Ascending aorta (tissue), 2 donors: ENCODE measurements around the gene PNKD. TPM values are rescaled to one million over a fixed set of nuclear protein-coding genes. Genes with fewer than 3 reads are reported as not detected.

Experiments used
- DNase-seq, 2 donors: peaks; one replicate each; pipeline ENCODE4 v3.0.0-alpha.2; 2019; ENCODE audit warnings: low spot score in 2 of 2
- H3K27ac ChIP-seq, 2 donors: fragments of 200-600 bp; sonication (generic); one replicate each; pipeline ENCODE4 v1.5.1; 2016 to 2017; ENCODE audit warnings: mild to moderate bottlenecking in 1 of 2
- H3K27me3 ChIP-seq: fragments of 200-600 bp; sonication (generic); one replicate; pipeline ENCODE4 v1.5.1; 2017
- H3K36me3 ChIP-seq, 2 donors: fragments of 200-600 bp; sonication (generic); one replicate each; pipeline ENCODE4 v1.5.1; 2016
- H3K4me1 ChIP-seq, 2 donors: fragments of 200-600 bp; sonication (generic); one replicate each; pipeline ENCODE4 v1.5.1; 2016 to 2017; ENCODE audit warnings: mild to moderate bottlenecking in 1 of 2
- H3K4me3 ChIP-seq, 2 donors: fragments of 200-600 bp; sonication (generic); one replicate each; pipeline ENCODE4 v1.5.1; 2016 to 2017; ENCODE audit warnings: mild to moderate bottlenecking in 1 of 2
- H3K9me3 ChIP-seq, 2 donors: fragments of 200-600 bp; sonication (generic); one replicate each; pipeline ENCODE4 v1.5.1; 2016
- intact Hi-C: fragments of 100-400 bp; cut with DNase I; formaldehyde crosslinking; loops from one replicate; pipeline ENCODE4 v1.15.1; 2023
- total RNA-seq: library from RNA; depleted of rRNA; stranded (reverse); fragments of >200 nt; gene quantifications from one replicate; pipeline ENCODE4 v1.1.0, GENCODE V29; 2016
- TF ChIP-seq, protein P1 (sequence below), 3 experiments: fragments of 200-600 bp in 2 of 3; fragments of 450-650 bp in 1 of 3; sonication (generic) in 2 of 3; IDR thresholded peaks; one replicate each; pipeline ENCODE4 v1.5.1; 2016 to 2019; ENCODE audit warnings: antibody characterized with exemption in 3 of 3, mild to moderate bottlenecking in 1 of 3, moderate library complexity in 1 of 3

The PNKD gene
- total RNA-seq, 1 donor from 2014 or later: 45.8 TPM

DNA sequence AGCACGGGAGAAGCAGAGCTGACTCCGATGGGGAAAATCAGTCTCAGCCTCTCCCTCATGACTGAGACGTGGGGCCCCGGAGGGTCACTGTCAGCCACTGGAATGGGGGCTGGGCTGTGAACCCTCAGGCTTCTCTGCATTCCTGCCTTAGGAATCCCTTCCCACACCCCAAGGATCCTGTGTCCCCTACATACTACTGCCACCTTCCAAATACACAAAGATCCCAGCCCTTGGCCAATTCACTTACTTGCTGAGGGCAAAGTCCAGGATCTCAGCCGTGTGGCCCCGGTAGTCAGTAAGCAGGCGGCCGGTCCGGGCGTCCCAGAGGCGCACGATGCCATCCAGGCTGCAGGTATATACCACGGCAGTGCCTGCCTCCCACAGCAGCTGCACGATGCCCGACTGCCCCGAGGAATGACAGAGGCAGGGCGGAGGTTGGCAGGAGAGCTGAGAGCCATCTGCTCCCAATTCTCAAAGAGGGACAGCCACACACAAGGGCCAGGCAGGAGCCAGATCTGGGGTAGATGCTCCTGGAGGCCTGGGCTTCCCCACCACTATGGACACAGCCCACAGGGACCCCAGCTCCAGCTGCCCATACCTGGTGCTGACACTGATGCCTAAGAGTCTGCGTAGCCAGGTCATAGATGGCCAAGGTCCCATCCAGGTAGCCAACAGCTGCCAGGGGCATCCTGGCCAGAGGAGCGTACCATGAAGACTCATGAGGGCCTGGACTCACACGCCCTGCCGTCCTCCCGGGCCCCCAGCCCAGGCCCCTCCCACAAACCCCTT, 5.4 kb upstream of the PNKD start:
- peaks cover 6 to 32% of the 10 kb centered on the region in 2 donors for H3K4me1 ChIP-seq
- intact Hi-C loops: no loop called here

DNA sequence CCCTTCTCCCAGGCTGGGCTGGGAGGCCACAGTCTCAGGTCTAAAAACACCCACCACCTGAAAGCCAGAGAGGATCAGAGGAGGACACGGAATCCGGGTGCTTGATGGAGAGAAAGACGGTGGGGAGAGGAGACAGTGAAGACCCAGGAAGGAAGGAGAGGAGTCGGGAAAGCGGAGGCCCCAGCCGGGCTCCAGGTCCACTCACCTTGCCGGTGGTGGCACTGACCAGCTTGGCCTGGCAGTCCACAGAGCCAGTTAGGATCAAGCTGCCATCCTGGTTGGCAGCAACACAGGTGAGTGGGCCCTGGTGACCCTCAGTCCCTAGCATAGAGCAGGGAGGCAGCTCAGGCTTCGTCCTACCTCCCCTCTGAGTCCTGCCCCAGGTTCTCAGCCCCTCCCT, 4.7 kb upstream of the PNKD start:
- intact Hi-C loops: no loop called here
- Histone ChIP-seq H3K9me3 (no peaks in the 10 kb centered on the region), H3K36me3 (peaks cover 36 to 37% of the 10 kb centered on the region in 2 donors), H3K4me1 (peaks cover 6 to 26% of the 10 kb centered on the region in 2 donors), H3K4me3 (no peak overlapping the region), H3K27me3 (no peaks in the 10 kb centered on the region), H3K27ac (no peak overlapping the region)
- TF ChIP-seq, protein P1, sequence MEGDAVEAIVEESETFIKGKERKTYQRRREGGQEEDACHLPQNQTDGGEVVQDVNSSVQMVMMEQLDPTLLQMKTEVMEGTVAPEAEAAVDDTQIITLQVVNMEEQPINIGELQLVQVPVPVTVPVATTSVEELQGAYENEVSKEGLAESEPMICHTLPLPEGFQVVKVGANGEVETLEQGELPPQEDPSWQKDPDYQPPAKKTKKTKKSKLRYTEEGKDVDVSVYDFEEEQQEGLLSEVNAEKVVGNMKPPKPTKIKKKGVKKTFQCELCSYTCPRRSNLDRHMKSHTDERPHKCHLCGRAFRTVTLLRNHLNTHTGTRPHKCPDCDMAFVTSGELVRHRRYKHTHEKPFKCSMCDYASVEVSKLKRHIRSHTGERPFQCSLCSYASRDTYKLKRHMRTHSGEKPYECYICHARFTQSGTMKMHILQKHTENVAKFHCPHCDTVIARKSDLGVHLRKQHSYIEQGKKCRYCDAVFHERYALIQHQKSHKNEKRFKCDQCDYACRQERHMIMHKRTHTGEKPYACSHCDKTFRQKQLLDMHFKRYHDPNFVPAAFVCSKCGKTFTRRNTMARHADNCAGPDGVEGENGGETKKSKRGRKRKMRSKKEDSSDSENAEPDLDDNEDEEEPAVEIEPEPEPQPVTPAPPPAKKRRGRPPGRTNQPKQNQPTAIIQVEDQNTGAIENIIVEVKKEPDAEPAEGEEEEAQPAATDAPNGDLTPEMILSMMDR (IDR thresholded peaks at IDR 0.05): no peak
- no peak for DNase-seq

More for the DNA sequence above, 5.4 kb upstream of the PNKD start:
- Histone ChIP-seq H3K4me3 (no peak overlapping the region), H3K36me3 (peaks cover 36 to 37% of the 10 kb centered on the region in 2 donors), H3K9me3 (no peaks in the 10 kb centered on the region), H3K27me3 (no peaks in the 10 kb centered on the region), H3K27ac (no peak overlapping the region)
- TF ChIP-seq, protein P1 (IDR thresholded peaks at IDR 0.05): no peak
- DNase-seq: no peak

DNA sequence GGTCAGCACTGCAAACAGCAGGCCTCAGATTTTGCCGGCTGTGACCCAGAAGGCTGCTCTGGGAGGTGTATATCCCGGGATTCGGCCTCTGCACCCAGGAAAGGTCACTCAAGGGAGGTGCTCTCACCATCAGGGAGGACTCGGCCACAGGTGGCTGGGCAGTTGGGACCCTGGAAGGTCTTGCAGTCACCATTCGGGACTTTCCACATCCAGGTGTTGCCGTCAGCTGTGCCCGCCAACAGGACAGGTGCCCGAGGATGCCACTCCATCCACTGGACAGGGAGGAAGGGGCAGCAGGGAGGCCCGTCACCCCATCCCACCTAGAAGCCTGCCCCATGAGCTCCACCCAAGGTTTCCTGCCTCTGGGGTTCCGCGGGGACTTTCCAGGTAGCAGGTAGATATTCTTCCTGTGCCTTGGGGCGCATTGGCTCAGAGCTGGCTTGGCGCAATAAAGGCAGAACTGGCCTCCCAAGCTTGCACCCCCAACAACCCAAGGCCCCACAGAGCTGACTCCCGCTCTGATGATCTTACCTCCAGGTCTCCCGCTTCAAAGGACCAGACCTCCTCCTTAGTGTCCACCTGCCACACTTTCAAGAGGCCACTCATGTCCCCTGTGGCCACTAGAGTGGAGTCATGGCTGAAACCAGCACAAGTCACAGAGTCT, 3.9 kb upstream of the PNKD start:
- no peak for DNase-seq
- intact Hi-C loops: no loop called here
- H3K9me3 ChIP-seq: no peaks in the 10 kb centered on the region
- TF ChIP-seq, protein P1 (IDR thresholded peaks at IDR 0.05): no peak
- H3K27ac ChIP-seq: no peak overlapping the region
- H3K27me3 ChIP-seq: no peaks in the 10 kb centered on the region
- peaks cover 36 to 37% of the 10 kb centered on the region in 2 donors for H3K36me3 ChIP-seq
- H3K4me1 ChIP-seq: peaks cover 7 to 27% of the 10 kb centered on the region in 2 donors
- no peak overlapping the region for H3K4me3 ChIP-seq

DNA sequence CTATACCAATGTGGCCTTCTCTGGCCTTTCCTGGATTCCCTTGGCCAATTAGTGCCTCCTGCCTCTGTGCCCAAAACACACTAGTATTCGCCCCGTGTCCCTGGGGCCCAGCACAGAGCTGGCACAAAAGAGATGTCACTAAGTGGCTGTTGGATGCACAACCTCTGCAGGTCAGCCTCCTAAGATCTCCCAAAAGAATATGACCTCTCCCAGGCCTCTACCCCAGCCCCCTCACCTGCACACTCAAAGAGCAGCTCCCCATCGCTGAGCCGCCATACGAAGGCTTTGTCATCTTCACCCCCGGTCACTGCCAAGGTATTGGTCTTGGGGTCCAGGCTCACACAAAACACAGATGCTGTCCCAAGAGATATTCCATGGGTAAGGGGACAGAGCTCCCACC, 3.1 kb upstream of the PNKD start:
- DNase-seq: no peak
- Histone ChIP-seq H3K36me3 (peaks cover 36 to 37% of the 10 kb centered on the region in 2 donors), H3K27ac (no peak overlapping the region), H3K9me3 (no peaks in the 10 kb centered on the region), H3K4me1 (peaks cover 15 to 35% of the 10 kb centered on the region in 2 donors), H3K27me3 (no peaks in the 10 kb centered on the region), H3K4me3 (no peak overlapping the region)
- TF ChIP-seq, protein P1 (IDR thresholded peaks at IDR 0.05): no peak
- intact Hi-C loops: no loop called here

DNA sequence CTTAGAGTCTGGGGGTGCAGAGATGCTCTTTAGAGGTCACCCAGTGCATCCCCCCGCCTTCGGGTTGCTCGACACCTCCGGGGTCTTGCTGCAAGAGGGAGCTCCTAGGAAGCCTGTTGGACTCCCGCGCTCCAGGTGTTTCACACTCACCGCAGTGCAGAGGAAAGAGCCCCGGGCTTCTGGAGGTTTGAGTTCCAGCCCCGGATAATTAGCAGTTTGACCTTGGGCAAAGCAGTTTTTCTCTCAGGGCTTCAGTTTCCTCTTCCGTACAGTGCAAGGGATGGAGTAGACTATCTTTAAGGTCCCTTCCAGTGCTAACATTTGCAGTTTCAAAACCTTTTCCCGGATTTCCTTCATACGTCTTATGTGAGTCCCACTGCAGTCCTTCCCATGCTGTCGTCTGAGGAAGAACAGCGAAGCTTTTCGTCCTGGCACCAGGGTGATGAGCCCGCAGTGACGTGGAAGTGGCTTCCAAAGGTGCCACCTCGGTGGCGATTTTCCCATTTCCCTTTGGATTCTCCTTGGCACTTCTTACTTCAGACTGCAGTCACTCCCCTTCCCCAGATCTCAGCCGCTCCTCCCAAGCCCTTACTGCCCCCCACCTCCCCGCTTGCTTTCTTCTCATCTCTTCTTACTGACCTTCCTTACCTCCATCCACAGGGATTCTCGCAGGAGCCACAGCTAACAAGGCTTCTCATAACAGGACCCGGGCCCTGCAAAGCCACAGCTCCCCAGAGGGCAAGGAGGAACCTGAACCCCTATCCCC, 585 bp downstream of the PNKD start:
- Histone ChIP-seq H3K4me3 (peak overlapping the region; percentile 79 to 85), H3K36me3 (peaks cover 40 to 43% of the 10 kb centered on the region in 2 donors), H3K27ac (peak overlapping the region; percentile 58 to 80), H3K9me3 (no peaks in the 10 kb centered on the region), H3K27me3 (no peaks in the 10 kb centered on the region), H3K4me1 (peaks cover 12 to 35% of the 10 kb centered on the region in 2 donors)
- intact Hi-C loops: loop anchor here (1.0 to 5.0 kb wide), 6 partner anchors 54 to 296 kb away; partner anchors contain the start of genes ARPC2, CNOT9 and USP37
- peak in 1 of 2 donors; percentile 64 for DNase-seq
- TF ChIP-seq, protein P1 (IDR thresholded peaks at IDR 0.05): no peak
